HepG2 (cell line): ENCODE results near the gene SS18L1. TPM values are rescaled to one million over a fixed set of nuclear protein-coding genes. Genes with fewer than 3 reads are reported as not detected.
A peak's percentile ranks its signal among the peaks of the same experiment; 100 is the strongest.

Source experiments
- ATF1 ChIP-seq: IDR thresholded peaks from 2 replicates; pipeline ENCODE4 v1.6.1; 2016; ENCODE audit warnings: mild to moderate bottlenecking, control low read depth
- BORCS8-MEF2B ChIP-seq: sonication (generic); formaldehyde crosslinking; IDR thresholded peaks from 2 replicates; pipeline ENCODE4 v1.8.0; 2022; ENCODE audit warnings: mild to moderate bottlenecking, missing genetic modification reagents
- CEBPG ChIP-seq: IDR thresholded peaks from 2 replicates; pipeline ENCODE4 v1.6.1; 2016
- CENPT ChIP-seq: sonication (generic); formaldehyde crosslinking; IDR thresholded peaks from 2 replicates; pipeline ENCODE4 v1.8.0; 2022; ENCODE audit warnings: low read depth, mild to moderate bottlenecking, moderate library complexity, missing genetic modification reagents
- DR1 ChIP-seq: sonication (generic); formaldehyde crosslinking; IDR thresholded peaks from 2 replicates; pipeline ENCODE4 v1.8.0; 2021; ENCODE audit warnings: mild to moderate bottlenecking, missing genetic modification reagents, inconsistent platforms
- HOXA7 ChIP-seq: sonication (generic); formaldehyde crosslinking; IDR thresholded peaks from 2 replicates; pipeline ENCODE4 v1.8.1; 2022; ENCODE audit warnings: mild to moderate bottlenecking, missing genetic modification reagents, moderate library complexity
- MIER2 ChIP-seq: IDR thresholded peaks from 2 replicates; pipeline ENCODE4 v1.6.1; 2016; ENCODE audit warnings: missing biosample characterization, missing genetic modification reagents
- MXD1 ChIP-seq: sonication (generic); formaldehyde crosslinking; IDR thresholded peaks from 2 replicates; pipeline ENCODE4 v1.4.0; 2020; ENCODE audit warnings: mild to moderate bottlenecking, missing genetic modification reagents
- NFAT5 ChIP-seq: sonication (generic); formaldehyde crosslinking; IDR thresholded peaks from 2 replicates; pipeline ENCODE4 v1.4.0; 2020; ENCODE audit warnings: missing genetic modification reagents
- NPAS2 ChIP-seq: sonication (generic); formaldehyde crosslinking; IDR thresholded peaks from 2 replicates; pipeline ENCODE4 v1.8.0; 2022; ENCODE audit warnings: mild to moderate bottlenecking, missing genetic modification reagents, borderline replicate concordance
- PATZ1 ChIP-seq: sonication (generic); formaldehyde crosslinking; IDR thresholded peaks from 2 replicates; pipeline ENCODE4 v1.4.0; 2020; ENCODE audit warnings: missing genetic modification reagents
- PLSCR1 ChIP-seq: sonication (generic); formaldehyde crosslinking; IDR thresholded peaks from 2 replicates; pipeline ENCODE4 v1.5.0; 2020; ENCODE audit warnings: missing genetic modification reagents, mild to moderate bottlenecking, borderline replicate concordance
- RBM39 ChIP-seq: fragments of 200-400 bp; formaldehyde crosslinking; IDR thresholded peaks from one replicate; pipeline ENCODE4 v1.6.1; 2018; ENCODE audit warnings: antibody characterized with exemption, mild to moderate bottlenecking, low read depth, low read length; ENCODE audit not compliant: poor library complexity, severe bottlenecking
- SIX1 ChIP-seq: sonication (generic); formaldehyde crosslinking; IDR thresholded peaks from 2 replicates; pipeline ENCODE4 v1.4.0; 2020; ENCODE audit warnings: missing genetic modification reagents, borderline replicate concordance
- SP1 ChIP-seq, 2 experiments: fragments of 450-650 bp in 1 of 2; sonication (generic) in 1 of 2; formaldehyde crosslinking in 1 of 2; IDR thresholded peaks; 2 replicates each; pipeline versions ENCODE4 v1.4.0 to v1.6.1; 2016 to 2020; ENCODE audit warnings: missing genetic modification reagents in 1 of 2
- ZNF3 ChIP-seq: IDR thresholded peaks from 2 replicates; pipeline ENCODE4 v1.7.0; 2017; ENCODE audit warnings: inconsistent platforms
- ZNF644 ChIP-seq: IDR thresholded peaks from 2 replicates; pipeline ENCODE4 v1.6.1; 2016; ENCODE audit warnings: low read depth
- ZNF883 ChIP-seq: sonication (generic); formaldehyde crosslinking; IDR thresholded peaks from 2 replicates; pipeline ENCODE4 v1.5.1; 2020; ENCODE audit warnings: mild to moderate bottlenecking, missing genetic modification reagents; ENCODE audit errors: not compliant biosample characterization
- ZSCAN21 ChIP-seq: sonication (generic); formaldehyde crosslinking; IDR thresholded peaks from 2 replicates; pipeline ENCODE4 v1.8.0; 2022; ENCODE audit warnings: mild to moderate bottlenecking, missing genetic modification reagents, moderate library complexity, borderline replicate concordance
- ZZZ3 ChIP-seq: sonication (generic); formaldehyde crosslinking; IDR thresholded peaks from 2 replicates; pipeline ENCODE4 v1.4.0; 2020; ENCODE audit warnings: missing genetic modification reagents, mild to moderate bottlenecking, borderline replicate concordance
- polyA plus RNA-seq, 8 experiments: library from polyadenylated mRNA; depleted of rRNA in 3 of 8; stranded (reverse) in 7 of 8; unstranded in 1 of 8; fragments of >200 nt; fragmentation: Illumina TruSeq in 4 of 8; extraction: Trizol in 4 of 8; gene quantifications; 2 replicates each; pipeline versions ENCODE4 v1.2.1 to v1.2.3, GENCODE V29; 2011 to 2016; ENCODE audit warnings: low read depth in 4 of 8, missing spikeins in 1 of 8, mixed read lengths in 1 of 8; ENCODE audit not compliant: insufficient read depth in 1 of 8
- total RNA-seq, 5 experiments: library from RNA; depleted of rRNA; stranded (reverse); fragments of >200 nt; fragmentation: Illumina TruSeq; extraction: Trizol; gene quantifications; 2 replicates each; pipeline ENCODE4 v1.2.3, GENCODE V29; 2016; ENCODE audit warnings: low read depth in 1 of 5

SS18L1 gene
- total and polyA plus RNA-seq, 2 of the 13 experiments (the other 11 are each of a cell fraction or from before 2014, with no cell fraction given) = 17.8 to 27.6 TPM

GRCh38 chr20:62143081-62143956, at the start of gene SS18L1, which contains the start of gene PSMA7 (continued):
- peak; percentile 53; the same call in 1 of the 2 replicates for TF ChIP-seq DR1 (CRISPR knock-in tag)
- TF ChIP-seq ATF1 (CRISPR knock-in tag) = no peak
- peak; percentile 25 for TF ChIP-seq PATZ1 (CRISPR knock-in tag)
- peak; percentile 67; the same call in 1 of the 2 replicates for TF ChIP-seq ZZZ3 (CRISPR knock-in tag)
- no peak for TF ChIP-seq ZNF3
- TF ChIP-seq SP1 (IDR thresholded peaks at IDR 0.05) = no peak
- peak; percentile 72 for TF ChIP-seq SP1 (CRISPR knock-in tag; IDR thresholded peaks at IDR 0.05)
- TF ChIP-seq HOXA7 = no peak
- TF ChIP-seq CENPT (CRISPR knock-in tag) = peak; percentile 53; the same call in 1 of the 2 replicates
- no peak for TF ChIP-seq ZNF644 (CRISPR knock-in tag)
- TF ChIP-seq SIX1 = 0 out of 2 replicates have a peak, but pooled peaks have one; percentile 42
- TF ChIP-seq RBM39 = peak; percentile 45
- TF ChIP-seq NPAS2 (CRISPR knock-in tag) = no peak
- TF ChIP-seq ZSCAN21 (CRISPR knock-in tag) = peak; percentile 91
- peak; percentile 83; the same call in 1 of the 2 replicates for TF ChIP-seq NFAT5 (CRISPR knock-in tag)
- peak; percentile 60; the same call in 1 of the 2 replicates for TF ChIP-seq BORCS8-MEF2B (CRISPR knock-in tag)
- TF ChIP-seq MXD1 (CRISPR knock-in tag) = peak; percentile 72; the same call in 1 of the 2 replicates
- TF ChIP-seq CEBPG = no peak
- peak; percentile 96 for TF ChIP-seq ZNF883 (CRISPR knock-in tag)
- TF ChIP-seq PLSCR1 (CRISPR knock-in tag) = no peak
- TF ChIP-seq MIER2 (CRISPR knock-in tag) = 0 out of 2 replicates have a peak, but pooled peaks have one; percentile 30
